Adrenal gland (tissue), 12 donors: Measurements from ENCODE around the gene HIRIP3. TPM values are rescaled to one million over a fixed set of nuclear protein-coding genes. Genes with fewer than 3 reads are reported as not detected.

ENCODE experiments used
- DNase-seq, 7 donors: peaks; one replicate each; pipeline ENCODE4 v3.0.0-alpha.2; 2019 to 2020
- H3K27ac ChIP-seq, 5 donors: fragments of 200-600 bp; sonication (generic) in 4 of 5; 1 replicate in 3 of 5; 2 replicates in 2 of 5; pipeline versions ENCODE4 v1.5.1 to v1.8.0; 2016 to 2020; ENCODE audit warnings: mild to moderate bottlenecking in 1 of 5
- H3K27me3 ChIP-seq: fragments of 200-600 bp; 2 replicates; pipeline ENCODE4 v1.8.0; 2021
- H3K36me3 ChIP-seq, 2 donors: fragments of 200-600 bp; replicated peaks in 1 of 2; 1 replicate in 1 of 2; 2 replicates in 1 of 2; pipeline versions ENCODE4 v1.5.1 to v1.8.0; 2018 to 2022
- H3K4me1 ChIP-seq, 2 donors: fragments of 200-600 bp; replicated peaks in 1 of 2; 1 replicate in 1 of 2; 2 replicates in 1 of 2; pipeline versions ENCODE4 v1.5.1 to v1.8.0; 2018 to 2021
- H3K4me3 ChIP-seq, 4 donors: fragments of 200-600 bp; sonication (generic) in 3 of 4; one replicate each; pipeline ENCODE4 v1.5.1; 2016 to 2018
- H3K9me3 ChIP-seq, 3 donors: fragments of 200-600 bp; sonication (generic) in 1 of 3; replicated peaks in 1 of 3; 1 replicate in 2 of 3; 2 replicates in 1 of 3; pipeline versions ENCODE4 v1.5.1 to v1.8.0; 2016 to 2021
- POLR2A ChIP-seq, 2 donors: fragments of 450-650 bp; IDR thresholded peaks; one replicate each; pipeline ENCODE4 v1.6.1; 2017; ENCODE audit warnings: antibody characterized with exemption in 2 of 2, mild to moderate bottlenecking in 2 of 2, moderate library complexity in 1 of 2
- WGBS, 4 donors: extraction: QIAGEN DNeasy Blood & Tissue Kit in 2 of 4; methylation state at CpG; one replicate each; pipeline versions ENCODE4 v1.1.5 to v1.1.7; 2013 to 2017; 5-methylcytosine and 5-hydroxymethylcytosine counted together
- intact Hi-C, 2 donors: fragments of 100-400 bp; cut with DNase I; formaldehyde crosslinking; loops; one replicate each; pipeline versions ENCODE4 v1.14.1 to v1.15.0; 2022 to 2023
- polyA plus RNA-seq, 3 donors: library from polyadenylated mRNA; stranded (reverse); fragments of 200-250 nt in 2 of 3; fragments of 350-450 nt in 1 of 3; fragmentation: Illumina TruSeq in 1 of 3; extraction: RNeasy Lipid Tissue Mini Kit (QIAGEN cat#74804) in 1 of 3; gene quantifications; one replicate each; pipeline ENCODE4 v1.2.3, GENCODE V29; 2013 to 2014
- total RNA-seq, 9 donors: library from RNA; depleted of rRNA in 4 of 9; stranded (reverse); fragments of >200 nt in 4 of 9; fragments of 120-200 nt in 1 of 9; fragmentation: NEBNext Ultra II Directional in 1 of 9; extraction: Animal tissue kit (Norgen Biotek cat#: 25700) in 1 of 9; gene quantifications; one replicate each; pipeline versions ENCODE4 v1.1.0 to v1.2.4, GENCODE V29; 2013 to 2023
- TF ChIP-seq, protein P1 (sequence below), 6 experiments: fragments of 450-650 bp in 4 of 6; fragments of 200-600 bp in 2 of 6; sonication (generic) in 1 of 6; IDR thresholded peaks; 1 replicate in 5 of 6; 2 replicates in 1 of 6; pipeline versions ENCODE4 v1.5.1 to v1.8.0; 2016 to 2021; ENCODE audit warnings: antibody characterized with exemption in 6 of 6, mild to moderate bottlenecking in 2 of 6, moderate library complexity in 1 of 6
- donor health status: healthy with polysubstance abuse.
- donor health status: Bipolar disorder and iron deficiency.
- donor health status: DM: yes; HTN: yes; CAD: no.
- donor health status: DM: no; HTN: no; CAD: no.
- donor health status: DM: no; HTN: no; CAD: no.
- donor health status: DM: yes; HTN: yes; CAD: no.

The HIRIP3 gene
- total and polyA plus RNA-seq, 12 donors, result 11.0 to 35.0 (median 19.1) TPM

DNA sequence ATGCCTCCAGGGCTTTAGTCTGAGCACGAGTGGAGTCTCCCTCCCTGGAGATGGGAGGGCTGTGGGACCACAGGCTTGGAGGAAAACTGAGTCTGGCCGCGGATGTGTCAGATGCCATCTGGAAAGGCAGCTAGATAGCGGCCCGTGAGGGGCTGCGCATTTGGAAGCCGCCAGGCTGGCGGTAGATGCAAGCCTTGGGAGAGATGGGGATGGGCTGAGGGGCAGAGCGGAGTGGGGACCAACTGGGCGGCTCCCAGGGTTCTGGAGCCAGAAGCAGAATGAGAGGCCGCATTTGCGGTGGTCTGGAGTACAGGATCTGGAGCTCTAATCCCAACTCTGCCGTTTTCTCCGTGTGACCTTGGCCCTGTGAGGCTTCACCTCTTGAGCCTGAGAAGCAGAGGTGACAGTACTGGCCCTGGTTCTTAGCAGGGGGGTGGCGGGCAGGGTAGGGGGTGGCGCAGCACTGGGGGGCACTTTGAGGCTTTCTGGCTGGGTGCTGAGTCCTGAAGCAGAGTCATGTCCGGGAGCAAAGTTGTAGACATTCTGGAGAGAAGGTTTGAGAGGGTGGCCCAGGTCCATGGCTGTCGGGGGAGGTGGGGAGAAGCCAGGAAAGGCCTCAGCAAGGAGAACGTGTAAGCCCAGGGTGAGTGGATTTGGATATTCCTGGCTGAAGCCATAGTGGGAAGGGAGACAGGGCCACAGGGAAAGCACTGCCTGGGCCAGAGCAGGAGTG is 7.4 kb upstream of the HIRIP3 start:
- no peaks in the 10 kb centered on the region for H3K4me1 ChIP-seq
- no peaks in the 10 kb centered on the region for H3K27me3 ChIP-seq
- H3K4me3 ChIP-seq, result no peak overlapping the region
- no peak overlapping the region for H3K27ac ChIP-seq
- 82 to 86% (median 84%) methylated on average over 19 of the region's 19 CpGs for WGBS, 4 donors
- intact Hi-C loops, result loop anchor here in 1 of 2 donors (5.0 kb wide), 1 partner anchor 130 kb away; no protein-coding TSS in a partner anchor
- no peaks in the 10 kb centered on the region for H3K9me3 ChIP-seq
- H3K36me3 ChIP-seq, result peaks cover 0 to 5% of the 10 kb centered on the region in 2 donors
- DNase-seq, result no peak
- no peak for TF ChIP-seq POLR2A (IDR thresholded peaks at IDR 0.05)
- TF ChIP-seq, protein P1, sequence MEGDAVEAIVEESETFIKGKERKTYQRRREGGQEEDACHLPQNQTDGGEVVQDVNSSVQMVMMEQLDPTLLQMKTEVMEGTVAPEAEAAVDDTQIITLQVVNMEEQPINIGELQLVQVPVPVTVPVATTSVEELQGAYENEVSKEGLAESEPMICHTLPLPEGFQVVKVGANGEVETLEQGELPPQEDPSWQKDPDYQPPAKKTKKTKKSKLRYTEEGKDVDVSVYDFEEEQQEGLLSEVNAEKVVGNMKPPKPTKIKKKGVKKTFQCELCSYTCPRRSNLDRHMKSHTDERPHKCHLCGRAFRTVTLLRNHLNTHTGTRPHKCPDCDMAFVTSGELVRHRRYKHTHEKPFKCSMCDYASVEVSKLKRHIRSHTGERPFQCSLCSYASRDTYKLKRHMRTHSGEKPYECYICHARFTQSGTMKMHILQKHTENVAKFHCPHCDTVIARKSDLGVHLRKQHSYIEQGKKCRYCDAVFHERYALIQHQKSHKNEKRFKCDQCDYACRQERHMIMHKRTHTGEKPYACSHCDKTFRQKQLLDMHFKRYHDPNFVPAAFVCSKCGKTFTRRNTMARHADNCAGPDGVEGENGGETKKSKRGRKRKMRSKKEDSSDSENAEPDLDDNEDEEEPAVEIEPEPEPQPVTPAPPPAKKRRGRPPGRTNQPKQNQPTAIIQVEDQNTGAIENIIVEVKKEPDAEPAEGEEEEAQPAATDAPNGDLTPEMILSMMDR (IDR thresholded peaks at IDR 0.05), result no peak

DNA sequence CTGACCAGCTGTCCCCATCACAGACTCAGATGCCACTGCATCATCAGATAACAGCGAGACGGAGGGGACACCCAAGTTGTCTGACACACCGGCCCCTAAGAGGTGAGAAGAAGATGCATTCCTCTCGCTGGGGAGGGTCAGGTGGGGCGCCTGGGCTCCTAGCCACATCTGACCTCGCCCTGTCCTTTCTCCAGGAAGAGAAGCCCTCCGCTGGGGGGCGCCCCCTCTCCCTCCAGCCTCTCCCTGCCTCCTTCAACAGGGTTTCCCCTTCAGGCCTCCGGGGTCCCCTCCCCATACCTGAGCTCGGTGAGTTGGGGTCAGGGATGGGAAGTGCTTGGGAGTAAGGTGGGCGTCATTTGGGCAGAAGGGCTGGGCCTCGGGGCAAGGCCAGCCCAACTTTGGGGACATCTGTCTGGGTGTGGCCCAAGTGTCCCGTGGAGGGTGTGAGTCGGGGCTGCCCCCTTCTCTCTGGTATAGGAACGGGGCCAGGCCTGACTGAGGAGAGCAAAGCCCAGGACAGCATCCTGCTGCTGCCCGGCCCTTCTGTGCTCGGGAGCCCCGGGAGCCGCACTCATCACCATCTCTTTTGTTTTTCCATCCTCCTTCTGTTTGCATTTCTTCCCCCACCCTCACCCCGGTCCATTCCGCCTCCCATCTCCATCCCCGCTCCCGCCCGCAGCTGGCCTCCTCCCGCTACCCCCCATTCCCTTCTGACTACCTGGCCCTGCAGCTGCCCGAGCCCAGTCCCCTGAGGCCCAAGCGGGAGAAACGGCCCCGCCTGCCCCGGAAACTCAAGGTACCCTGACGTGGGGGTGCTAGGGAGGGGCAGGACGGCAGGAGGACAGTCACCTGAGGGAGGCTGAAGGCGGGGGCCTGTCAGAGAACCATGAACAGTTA is 5.6 kb upstream of the HIRIP3 start:
- H3K4me1 ChIP-seq, result peaks cover 7 to 9% of the 10 kb centered on the region in 2 donors
- H3K27me3 ChIP-seq, result no peaks in the 10 kb centered on the region
- no peaks in the 10 kb centered on the region for H3K9me3 ChIP-seq
- TF ChIP-seq, protein P1 (IDR thresholded peaks at IDR 0.05), result no peak
- no peak for TF ChIP-seq POLR2A (IDR thresholded peaks at IDR 0.05)
- H3K36me3 ChIP-seq, result peaks cover 0 to 5% of the 10 kb centered on the region in 2 donors
- intact Hi-C loops, result loop anchor here in 1 of 2 donors (5.0 kb wide), 1 partner anchor 129 kb away; no protein-coding TSS in a partner anchor
- H3K4me3 ChIP-seq, result no peak overlapping the region
- H3K27ac ChIP-seq, result no peak overlapping the region
- 82 to 88% (median 85%) methylated on average over 25 to 33 of the region's 33 CpGs for WGBS, 4 donors
- no peak for DNase-seq

DNA sequence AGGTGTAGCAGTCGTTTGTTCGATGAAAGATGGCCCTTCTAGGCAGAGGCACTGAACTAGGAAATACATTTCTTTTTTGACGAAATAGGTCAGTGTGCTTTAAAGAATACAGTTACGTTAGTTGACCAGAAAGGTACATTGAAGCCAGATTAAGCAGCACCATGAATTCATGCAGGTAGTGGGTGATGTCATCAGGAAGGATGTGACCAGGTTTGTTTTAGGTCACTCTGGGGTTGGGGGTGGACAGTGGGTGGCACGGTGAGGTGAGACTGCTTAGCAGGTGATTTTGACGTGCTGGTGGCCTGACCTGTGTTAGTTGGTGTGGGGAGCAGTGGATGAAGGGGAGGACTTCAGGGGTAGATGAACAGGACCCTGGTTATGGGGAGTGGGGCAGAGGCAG is 4.2 kb upstream of the HIRIP3 start:
- Histone ChIP-seq H3K27ac (no peak overlapping the region), H3K36me3 (peaks cover 0 to 5% of the 10 kb centered on the region in 2 donors)

More for the DNA sequence above, 4.2 kb upstream of the HIRIP3 start:
- intact Hi-C loops, result loop anchor here in 1 of 2 donors (5.0 to 10.0 kb wide), 2 partner anchors 75 to 127 kb away; partner anchors contain the start of gene KCTD13
- no peak for DNase-seq
- Histone ChIP-seq H3K27me3 (no peaks in the 10 kb centered on the region), H3K4me3 (no peak overlapping the region), H3K4me1 (peaks cover 15 to 16% of the 10 kb centered on the region in 2 donors), H3K9me3 (no peaks in the 10 kb centered on the region)
- 88 to 93% (median 92%) methylated on average over 6 of the region's 6 CpGs for WGBS, 4 donors
- TF ChIP-seq POLR2A (IDR thresholded peaks at IDR 0.05), result no peak
- TF ChIP-seq, protein P1 (IDR thresholded peaks at IDR 0.05), result no peak
